IMR-90 (cell line): ENCODE measurements around the gene ADCY9. TPM values are rescaled to one million over a fixed set of nuclear protein-coding genes. Genes with fewer than 3 reads are reported as not detected.

ENCODE experiments used
- ATAC-seq: fragments of 200-7000 bp; cut with Tn5 transposase; 2 replicates; pipeline ENCODE4 v1.9.1; 2020; ENCODE audit warnings: low read depth, mild to moderate bottlenecking, moderate library complexity
- BruUV-seq: library from RNA; stranded (reverse); fragments of 400-500 nt; replicated peaks from 2 replicates; lab custom pipeline; 2021; lab: Mats Ljungman, UMichigan
- CTCF ChIA-PET: fragments of 300-600 bp; formaldehyde crosslinking; extraction: SDS; loops from one replicate; lab custom pipeline; 2021; ENCODE audit warnings: antibody characterized with exemption; lab: Yijun Ruan, JAX
- POLR2A ChIA-PET: fragments of 300-600 bp; sonication (Branson Sonifier 250); formaldehyde crosslinking; loops from one replicate; lab custom pipeline; 2022; ENCODE audit warnings: antibody characterized with exemption; ENCODE audit not compliant: unreplicated experiment; lab: Charles Lee
- DNase-seq: peaks from one replicate; pipeline ENCODE4 v3.0.0; 2013
- H2AFZ ChIP-seq: replicated peaks from 2 replicates; pipeline ENCODE3; 2013; ENCODE audit warnings: low read length, mild to moderate bottlenecking; ENCODE audit not compliant: poor library complexity
- H2AK5ac ChIP-seq: 2 replicates; pipeline ENCODE4 v1.6.1; 2013; ENCODE audit warnings: low read depth, low read length, inconsistent platforms
- H2AK9ac ChIP-seq: replicated peaks from 2 replicates; pipeline ENCODE3; 2013; ENCODE audit warnings: mild to moderate bottlenecking, low read depth, low read length, moderate library complexity; ENCODE audit not compliant: poor library complexity
- H2BK120ac ChIP-seq: 2 replicates; pipeline ENCODE4 v1.6.1; 2013; ENCODE audit warnings: low read depth, low read length, inconsistent platforms
- H2BK15ac ChIP-seq: 3 replicates; pipeline ENCODE4 v1.6.1; 2013; ENCODE audit warnings: low read depth, low read length, inconsistent platforms
- H2BK20ac ChIP-seq: 2 replicates; pipeline ENCODE4 v1.6.1; 2013; ENCODE audit warnings: low read depth, mild to moderate bottlenecking, inconsistent platforms, low read length, moderate library complexity
- H2BK5ac ChIP-seq: 2 replicates; pipeline ENCODE4 v1.6.1; 2013; ENCODE audit warnings: mild to moderate bottlenecking, low read depth, low read length, inconsistent platforms; ENCODE audit not compliant: poor library complexity, severe bottlenecking
- H3K14ac ChIP-seq: replicated peaks from 2 replicates; pipeline ENCODE4 v1.6.1; 2013; ENCODE audit warnings: low read depth, low read length, inconsistent platforms
- H3K18ac ChIP-seq: 2 replicates; pipeline ENCODE4 v1.6.1; 2013; ENCODE audit warnings: low read depth, low read length, control low read depth
- H3K23ac ChIP-seq: 2 replicates; pipeline ENCODE4 v1.6.1; 2013; ENCODE audit warnings: low read depth, low read length, inconsistent platforms
- H3K27ac ChIP-seq: 2 replicates; pipeline ENCODE4 v1.5.1; 2013; ENCODE audit warnings: mild to moderate bottlenecking, control low read depth, low read length; ENCODE audit not compliant: insufficient read depth
- H3K27me3 ChIP-seq: 2 replicates; pipeline ENCODE4 v1.6.1; 2013; ENCODE audit warnings: low read length; ENCODE audit not compliant: control insufficient read depth, insufficient read depth
- H3K36me3 ChIP-seq: 2 replicates; pipeline ENCODE4 v1.6.1; 2013; ENCODE audit warnings: low read length, mixed read lengths; ENCODE audit not compliant: control insufficient read depth, insufficient read depth
- H3K4ac ChIP-seq: 2 replicates; pipeline ENCODE4 v1.6.1; 2013; ENCODE audit warnings: low read depth, low read length, inconsistent platforms
- H3K4me1 ChIP-seq: 2 replicates; pipeline ENCODE4 v1.6.1; 2013; ENCODE audit warnings: low read length, mixed read lengths; ENCODE audit not compliant: control insufficient read depth, insufficient read depth
- H3K4me2 ChIP-seq: 2 replicates; pipeline ENCODE4 v1.6.1; 2013; ENCODE audit warnings: low read depth, mild to moderate bottlenecking, control low read depth, low read length, moderate library complexity
- H3K4me3 ChIP-seq: 2 replicates; pipeline ENCODE4 v1.5.1; 2013; ENCODE audit warnings: low read depth, mild to moderate bottlenecking, control low read depth, low read length, moderate library complexity; ENCODE audit not compliant: insufficient read depth
- H3K56ac ChIP-seq: 2 replicates; pipeline ENCODE4 v1.6.1; 2013; ENCODE audit warnings: low read length, inconsistent platforms; ENCODE audit not compliant: insufficient read depth; ENCODE audit errors: extremely low read depth
- H3K79me1 ChIP-seq, 2 experiments: 2 replicates each; pipeline ENCODE4 v1.6.1; 2013; ENCODE audit warnings: low read length in 2 of 2, inconsistent platforms in 1 of 2, low read depth in 1 of 2
- H3K9ac ChIP-seq: 2 replicates; pipeline ENCODE4 v1.6.1; 2013; ENCODE audit warnings: low read depth, low read length, control low read depth
- H3K9me1 ChIP-seq: 2 replicates; pipeline ENCODE4 v1.6.1; 2013; ENCODE audit warnings: low read length, inconsistent platforms; ENCODE audit not compliant: insufficient read depth
- H3K9me3 ChIP-seq: 2 replicates; pipeline ENCODE4 v1.6.1; 2013; ENCODE audit warnings: low read length; ENCODE audit not compliant: control insufficient read depth, insufficient read depth
- H4K20me1 ChIP-seq: 2 replicates; pipeline ENCODE4 v1.6.1; 2013; ENCODE audit warnings: low read length, inconsistent platforms; ENCODE audit not compliant: insufficient read depth
- H4K5ac ChIP-seq: 2 replicates; pipeline ENCODE4 v1.6.1; 2013; ENCODE audit warnings: mild to moderate bottlenecking, low read depth, low read length, control low read depth
- H4K8ac ChIP-seq, 2 experiments: 2 replicates each; pipeline ENCODE4 v1.6.1; 2013; ENCODE audit warnings: low read depth in 2 of 2, low read length in 2 of 2, control low read depth in 1 of 2, inconsistent platforms in 1 of 2
- H4K91ac ChIP-seq: 2 replicates; pipeline ENCODE4 v1.6.1; 2013; ENCODE audit warnings: low read depth, low read length, inconsistent platforms; ENCODE audit not compliant: insufficient read depth
- CEBPB ChIP-seq: IDR thresholded peaks from 2 replicates; pipeline ENCODE4 v1.6.1; 2012; ENCODE audit warnings: low read depth, low read length, improper control_type of control experiment
- CTCF ChIP-seq: conservative IDR thresholded peaks from 2 replicates; pipeline ENCODE4 v1.5.1; 2012; ENCODE audit warnings: mild to moderate bottlenecking, low read depth, low read length, improper control_type of control experiment
- FOS ChIP-seq: fragments of 150-350 bp; IDR thresholded peaks from 2 replicates; pipeline ENCODE4 v1.6.1; 2016; ENCODE audit warnings: low read depth, low read length
- MAZ ChIP-seq: IDR thresholded peaks from 2 replicates; pipeline ENCODE4 v1.6.1; 2012; ENCODE audit warnings: low read depth, mild to moderate bottlenecking, low read length, improper control_type of control experiment, moderate library complexity, borderline replicate concordance
- MXI1 ChIP-seq: IDR thresholded peaks from 2 replicates; pipeline ENCODE4 v1.6.1; 2012; ENCODE audit warnings: low read depth, mild to moderate bottlenecking, low read length, moderate library complexity, borderline replicate concordance
- POLR2A ChIP-seq: IDR thresholded peaks from 2 replicates; pipeline ENCODE4 v1.6.1; 2012; ENCODE audit warnings: mild to moderate bottlenecking, low read depth, low read length
- RAD21 ChIP-seq: IDR thresholded peaks from 2 replicates; pipeline ENCODE4 v1.6.1; 2012; ENCODE audit warnings: low read length, improper control_type of control experiment
- WGBS, 2 experiments: methylation state at CpG; one replicate each; pipeline versions ENCODE4 v1.1.5 to v1.1.7; 2013; ENCODE audit warnings: missing lambda C conversion rate in 2 of 2; ENCODE audit not compliant: insufficient read length in 1 of 2; ENCODE audit errors: extremely low coverage in 2 of 2; 5-methylcytosine and 5-hydroxymethylcytosine counted together
- dilution Hi-C: fragments of 300-500 bp; cut with HindIII; formaldehyde crosslinking; loops from one replicate; pipeline ENCODE4 v1.14.3; 2018; ENCODE audit warnings: low sequenced_read_pairs; ENCODE audit not compliant: unreplicated experiment
- in situ Hi-C: fragments of 300-500 bp; cut with MboI; formaldehyde crosslinking; loops from 3 replicates; pipeline ENCODE4 v1.14.3; 2019; ENCODE audit warnings: low sequenced_read_pairs, inconsistent platforms, mixed read lengths
- intact Hi-C: fragments of 100-400 bp; cut with micrococcal nuclease; formaldehyde crosslinking; loops from 2 replicates; pipeline ENCODE4 v1.10.0; 2022
- polyA plus RNA-seq, 3 experiments: library from polyadenylated mRNA; depleted of rRNA; stranded (reverse); fragments of >200 nt; gene quantifications; 2 replicates each; pipeline ENCODE4 v1.2.3, GENCODE V29; 2012; ENCODE audit warnings: low replicate concordance in 1 of 3
- total RNA-seq: library from RNA; depleted of rRNA; stranded (reverse); fragments of >200 nt; gene quantifications from 2 replicates; pipeline ENCODE4 v1.2.3, GENCODE V29; 2012

Gene ADCY9
- total and polyA plus RNA-seq, 2 of the 4 experiments (the other 2 are of a cell fraction), result 5.4 to 12.5 TPM

- TF ChIP-seq MAZ (no peak), POLR2A (no peak)
These were observed 28.9 kb downstream of the ADCY9 start (continued) for GRCh38 chr16:4087099-4087885.

GRCh38 chr16:4086153-4086552, 30.1 kb downstream of the ADCY9 start:
- no peak overlapping the region for H3K23ac ChIP-seq
- H2AK9ac ChIP-seq, result no peak overlapping the region
- H2BK20ac ChIP-seq, result no peak overlapping the region
- no peak overlapping the region for H2BK120ac ChIP-seq
- no peak overlapping the region for H3K56ac ChIP-seq
- H3K27ac ChIP-seq, result no peak overlapping the region
- H3K27me3 ChIP-seq, result no peaks in the 10 kb centered on the region
- intact Hi-C loops (no loop called here), in situ Hi-C loops (no loop called here), dilution Hi-C loops (no loop called here)
- no peak overlapping the region for H4K5ac ChIP-seq
- no peak overlapping the region; the same call in 1 of the 2 replicates for H4K91ac ChIP-seq
- H3K4me1 ChIP-seq, result peaks cover 21% of the 10 kb centered on the region
- no peaks in the 10 kb centered on the region for H3K36me3 ChIP-seq
- BruUV-seq, result no TSS peak
- 93% methylated on average over 5 of the region's 15 CpGs; no CpG with 5 or more reads in 1 of the 2 experiments for WGBS, 2 experiments
- H4K20me1 ChIP-seq, result peaks cover 41% of the 10 kb centered on the region
- TF ChIP-seq FOS (no peak), RAD21 (no peak), CEBPB (no peak), MXI1 (no peak), CTCF (no peak)
- DNase-seq, result no peak
- H3K9ac ChIP-seq, result no peak overlapping the region
- ChIA-PET POLR2A (no interaction called here), CTCF (no interaction called here)
- H3K4ac ChIP-seq, result no peak overlapping the region
- no peaks in the 10 kb centered on the region for H3K9me3 ChIP-seq
- no peak overlapping the region for H2AFZ ChIP-seq
- H2BK15ac ChIP-seq, result no peak overlapping the region
- no peak overlapping the region for H2BK5ac ChIP-seq
- H3K79me1 ChIP-seq, result peaks cover 45 to 92% of the 10 kb centered on the region in 2 experiments
- no peak overlapping the region for H3K18ac ChIP-seq
- no peak overlapping the region for H3K4me2 ChIP-seq
- H2AK5ac ChIP-seq, result no peak overlapping the region; the same call in 1 of the 2 replicates
- H3K4me3 ChIP-seq, result no peak overlapping the region
- no peak for ATAC-seq
- peaks cover 19% of the 10 kb centered on the region for H3K9me1 ChIP-seq
- H4K8ac ChIP-seq, result no peak overlapping the region; a peak in 1 of 4 replicates
- H3K14ac ChIP-seq, result no peak overlapping the region; the same call in 1 of the 2 replicates
